Measurements from ENCODE around the gene FAM171A1.
"Not testable (repeated sequence)": the region's sequence is repeated elsewhere in the genome, so short reads cannot be mapped to it uniquely, and the experiment has no call there.

The FAM171A1 gene

GRCh38 chr10:15344256-15344875 is 26.7 kb downstream of the FAM171A1 start:
- DNase-seq = no peak

GRCh38 chr10:15342970-15343369 is 28.1 kb downstream of the FAM171A1 start:
- no peak for DNase-seq

- no peak for DNase-seq
Measured at GRCh38 chr10:15341502-15342128, 29.5 kb downstream of the FAM171A1 start.

- no peak for DNase-seq
Measured at GRCh38 chr10:15339892-15340291, 31.2 kb downstream of the FAM171A1 start.

- DNase-seq = not testable (repeated sequence)
Measured at GRCh38 chr10:15337441-15337923, 33.6 kb downstream of the FAM171A1 start.

- no peak for DNase-seq
Measured at GRCh38 chr10:15336211-15336610, 34.9 kb downstream of the FAM171A1 start.

- no peak for DNase-seq
Measured at GRCh38 chr10:15335508-15335907, 35.6 kb downstream of the FAM171A1 start.

- DNase-seq = no peak
Measured at GRCh38 chr10:15334650-15335323, 36.3 kb downstream of the FAM171A1 start.

- no peak for DNase-seq
Measured at GRCh38 chr10:15333909-15334649, 37.0 kb downstream of the FAM171A1 start.

- not testable (repeated sequence) for DNase-seq
Measured at GRCh38 chr10:15333181-15333580, 37.9 kb downstream of the FAM171A1 start.

- no peak for DNase-seq
Measured at GRCh38 chr10:15331461-15331860, 39.6 kb downstream of the FAM171A1 start.

GRCh38 chr10:15329437-15329836 is 41.7 kb downstream of the FAM171A1 start:
- no peak for DNase-seq

- DNase-seq = no peak
Measured at GRCh38 chr10:15325944-15326284, 45.2 kb downstream of the FAM171A1 start.

GRCh38 chr10:15325243-15325943 is 45.7 kb downstream of the FAM171A1 start:
- no peak for DNase-seq

GRCh38 chr10:15324611-15325010 is 46.5 kb downstream of the FAM171A1 start:
- DNase-seq = no peak

- no peak for DNase-seq
Measured at GRCh38 chr10:15324113-15324512, 47.0 kb downstream of the FAM171A1 start.

GRCh38 chr10:15322356-15322755 is 48.7 kb downstream of the FAM171A1 start:
- no peak for DNase-seq

GRCh38 chr10:15321431-15322341 is 49.4 kb downstream of the FAM171A1 start:
- DNase-seq = no peak

- no peak for DNase-seq
Measured at GRCh38 chr10:15320522-15321203, 50.4 kb downstream of the FAM171A1 start.

GRCh38 chr10:15320118-15320517 is 51.0 kb downstream of the FAM171A1 start:
- DNase-seq = no peak

- DNase-seq = no peak
Measured at GRCh38 chr10:15316871-15317464, 54.1 kb downstream of the FAM171A1 start.
